Measurements from ENCODE around the gene DDX25.

Gene DDX25

GRCh38 chr11:125949271-125950177 lies 45.2 kb downstream of the DDX25 start:
- no peak overlapping the region for H3K4me3 Mint-ChIP-seq
- no peak overlapping the region for H3K27ac Mint-ChIP-seq
- H3K9me3 Mint-ChIP-seq, result no peaks in the 10 kb centered on the region
- peaks cover 38% of the 10 kb centered on the region for H3K27me3 Mint-ChIP-seq
- H3K4me1 Mint-ChIP-seq, result no peaks in the 10 kb centered on the region
- no peaks in the 10 kb centered on the region for H3K36me3 Mint-ChIP-seq
- ATAC-seq, result no peak

- H3K36me3 Mint-ChIP-seq, result no peaks in the 10 kb centered on the region
- H3K4me3 Mint-ChIP-seq, result no peak overlapping the region
- no peak overlapping the region for H3K27ac Mint-ChIP-seq
- no peaks in the 10 kb centered on the region for H3K4me1 Mint-ChIP-seq
- H3K27me3 Mint-ChIP-seq, result peaks cover 41% of the 10 kb centered on the region
- ATAC-seq, result no peak
- H3K9me3 Mint-ChIP-seq, result no peaks in the 10 kb centered on the region
These were observed 45.8 kb downstream of the DDX25 start for GRCh38 chr11:125950178-125950490.

- Mint-ChIP-seq H3K9me3 (no peaks in the 10 kb centered on the region), H3K4me1 (no peaks in the 10 kb centered on the region), H3K36me3 (no peaks in the 10 kb centered on the region), H3K27ac (no peak overlapping the region), H3K4me3 (no peak overlapping the region), H3K27me3 (peaks cover 47% of the 10 kb centered on the region)
- ATAC-seq, result no peak
These were observed 46.7 kb downstream of the DDX25 start for GRCh38 chr11:125950696-125951651.

GRCh38 chr11:125951731-125952130 lies 47.4 kb downstream of the DDX25 start:
- Mint-ChIP-seq H3K4me1 (no peaks in the 10 kb centered on the region), H3K27me3 (peaks cover 47% of the 10 kb centered on the region), H3K36me3 (no peaks in the 10 kb centered on the region), H3K4me3 (no peak overlapping the region), H3K27ac (no peak overlapping the region), H3K9me3 (no peaks in the 10 kb centered on the region)
- no peak for ATAC-seq

- H3K4me3 Mint-ChIP-seq, result no peak overlapping the region
- H3K27me3 Mint-ChIP-seq, result peaks cover 47% of the 10 kb centered on the region
- no peaks in the 10 kb centered on the region for H3K9me3 Mint-ChIP-seq
- no peak overlapping the region for H3K27ac Mint-ChIP-seq
- ATAC-seq, result no peak
- no peaks in the 10 kb centered on the region for H3K4me1 Mint-ChIP-seq
- H3K36me3 Mint-ChIP-seq, result no peaks in the 10 kb centered on the region
These were observed 48.3 kb downstream of the DDX25 start for GRCh38 chr11:125952559-125952958.

GRCh38 chr11:125952973-125953372 lies 48.7 kb downstream of the DDX25 start:
- Mint-ChIP-seq H3K9me3 (no peaks in the 10 kb centered on the region), H3K4me1 (no peaks in the 10 kb centered on the region), H3K27me3 (peaks cover 47% of the 10 kb centered on the region), H3K36me3 (no peaks in the 10 kb centered on the region), H3K27ac (no peak overlapping the region), H3K4me3 (no peak overlapping the region)
- ATAC-seq, result no peak

- H3K27ac Mint-ChIP-seq, result no peak overlapping the region
- H3K4me1 Mint-ChIP-seq, result no peaks in the 10 kb centered on the region
- H3K36me3 Mint-ChIP-seq, result no peaks in the 10 kb centered on the region
- peaks cover 47% of the 10 kb centered on the region for H3K27me3 Mint-ChIP-seq
- ATAC-seq, result no peak
- H3K4me3 Mint-ChIP-seq, result no peak overlapping the region
- H3K9me3 Mint-ChIP-seq, result no peaks in the 10 kb centered on the region
These were observed 49.2 kb downstream of the DDX25 start for GRCh38 chr11:125953401-125953935.

GRCh38 chr11:125954123-125954944 lies 50.0 kb downstream of the DDX25 start:
- no peaks in the 10 kb centered on the region for H3K9me3 Mint-ChIP-seq
- H3K27ac Mint-ChIP-seq, result no peak overlapping the region
- no peaks in the 10 kb centered on the region for H3K4me1 Mint-ChIP-seq
- no peaks in the 10 kb centered on the region for H3K36me3 Mint-ChIP-seq
- ATAC-seq, result no peak
- peaks cover 42% of the 10 kb centered on the region for H3K27me3 Mint-ChIP-seq
- no peak overlapping the region for H3K4me3 Mint-ChIP-seq

- Mint-ChIP-seq H3K4me1 (no peaks in the 10 kb centered on the region), H3K27ac (no peak overlapping the region), H3K36me3 (no peaks in the 10 kb centered on the region), H3K9me3 (no peaks in the 10 kb centered on the region), H3K4me3 (no peak overlapping the region), H3K27me3 (peaks cover 34% of the 10 kb centered on the region)
- no peak for ATAC-seq
These were observed 50.8 kb downstream of the DDX25 start for GRCh38 chr11:125954945-125955640.

GRCh38 chr11:125955856-125956255 lies 51.5 kb downstream of the DDX25 start:
- Mint-ChIP-seq H3K4me1 (no peaks in the 10 kb centered on the region), H3K27me3 (peaks cover 29% of the 10 kb centered on the region), H3K36me3 (no peaks in the 10 kb centered on the region), H3K4me3 (no peak overlapping the region), H3K27ac (no peak overlapping the region), H3K9me3 (no peaks in the 10 kb centered on the region)
- ATAC-seq, result no peak

GRCh38 chr11:125956391-125957134 lies 52.3 kb downstream of the DDX25 start:
- ATAC-seq, result no peak

GRCh38 chr11:125957618-125958332 lies 53.5 kb downstream of the DDX25 start:
- ATAC-seq, result no peak
- no peaks in the 10 kb centered on the region for H3K4me1 Mint-ChIP-seq
- H3K27me3 Mint-ChIP-seq, result peaks cover 18% of the 10 kb centered on the region
- no peak overlapping the region for H3K4me3 Mint-ChIP-seq
- no peaks in the 10 kb centered on the region for H3K36me3 Mint-ChIP-seq
- peaks cover 3% of the 10 kb centered on the region for H3K9me3 Mint-ChIP-seq
- H3K27ac Mint-ChIP-seq, result no peak overlapping the region

More at GRCh38 chr11:125956391-125957134, 52.3 kb downstream of the DDX25 start:
- H3K4me1 Mint-ChIP-seq, result no peaks in the 10 kb centered on the region
- no peaks in the 10 kb centered on the region for H3K9me3 Mint-ChIP-seq
- no peaks in the 10 kb centered on the region for H3K36me3 Mint-ChIP-seq
- no peak overlapping the region for H3K4me3 Mint-ChIP-seq
- H3K27ac Mint-ChIP-seq, result no peak overlapping the region
- H3K27me3 Mint-ChIP-seq, result peaks cover 23% of the 10 kb centered on the region

GRCh38 chr11:125958872-125959400 lies 54.6 kb downstream of the DDX25 start:
- H3K27ac Mint-ChIP-seq, result no peak overlapping the region

More at GRCh38 chr11:125958872-125959400, 54.6 kb downstream of the DDX25 start:
- H3K4me1 Mint-ChIP-seq, result no peaks in the 10 kb centered on the region
- no peak overlapping the region for H3K4me3 Mint-ChIP-seq
- H3K9me3 Mint-ChIP-seq, result peaks cover 7% of the 10 kb centered on the region
- H3K27me3 Mint-ChIP-seq, result peaks cover 18% of the 10 kb centered on the region
- no peak for ATAC-seq
- H3K36me3 Mint-ChIP-seq, result no peaks in the 10 kb centered on the region

Data from stimulated activated memory B cell treated with anti-CD40 and anti-IgM and Interleukin-4, amounts not matched to agents 10 μg/mL and 1 μg/mL and 100 μg/mL, for 72 hours (primary cell).